HEK293 (cell line): ENCODE measurements around the gene SRRM4.

Experiments
- CTCF ChIA-PET: fragments of 350-600 bp; formaldehyde crosslinking; extraction: SDS; loops from one replicate; lab custom pipeline; 2021; ENCODE audit warnings: antibody characterized with exemption; lab: Yijun Ruan, JAX
- POLR2A ChIA-PET: fragments of 300-600 bp; formaldehyde crosslinking; extraction: SDS; loops from one replicate; lab custom pipeline; 2020; ENCODE audit warnings: antibody characterized with exemption, inconsistent platforms; lab: Yijun Ruan, JAX
- H3K27ac ChIP-seq: fragments of 200-500 bp; sonication (Bioruptor generic); 2 replicates; pipeline ENCODE4 v1.5.1; 2014; ENCODE audit warnings: low read depth, low read length, control low read depth, inconsistent platforms; ENCODE audit errors: extremely low read depth
- H3K36me3 ChIP-seq, 2 experiments: fragments of 200-500 bp in 1 of 2; sonication (Bioruptor generic) in 1 of 2; 1 replicate in 1 of 2; 2 replicates in 1 of 2; pipeline ENCODE4 v1.5.1; 2014 to 2017; ENCODE audit warnings: inconsistent platforms in 2 of 2, low read length in 2 of 2; ENCODE audit not compliant: control insufficient read depth in 2 of 2, insufficient read depth in 1 of 2
- H3K4me1 ChIP-seq: fragments of 200-500 bp; sonication (Bioruptor generic); 2 replicates; pipeline ENCODE4 v1.5.1; 2014; ENCODE audit warnings: mild to moderate bottlenecking, low read length, inconsistent platforms; ENCODE audit not compliant: control insufficient read depth, insufficient read depth
- H3K4me3 ChIP-seq: 2 replicates; pipeline ENCODE4 v1.5.1; 2011; ENCODE audit warnings: low read depth, mild to moderate bottlenecking, control low read depth, low read length, moderate library complexity
- H3K9me3 ChIP-seq: fragments of 200-500 bp; sonication (Bioruptor generic); 2 replicates; pipeline ENCODE4 v1.5.1; 2014; ENCODE audit warnings: low read depth, low read length, inconsistent platforms; ENCODE audit not compliant: control insufficient read depth, insufficient read depth
- EGR2 ChIP-seq: fragments of 450-650 bp; formaldehyde crosslinking; IDR thresholded peaks from 2 replicates; pipeline ENCODE4 v1.5.1; 2016; ENCODE audit warnings: low read depth, missing biosample characterization, missing genetic modification characterization
- ZBTB1 ChIP-seq: fragments of 450-650 bp; formaldehyde crosslinking; IDR thresholded peaks from 2 replicates; pipeline ENCODE4 v1.5.1; 2016; ENCODE audit warnings: missing biosample characterization, missing genetic modification characterization
- ZBTB20 ChIP-seq: fragments of 450-650 bp; formaldehyde crosslinking; IDR thresholded peaks from 2 replicates; pipeline ENCODE4 v1.5.1; 2016; ENCODE audit warnings: missing biosample characterization, missing genetic modification characterization
- ZBTB6 ChIP-seq: fragments of 450-650 bp; formaldehyde crosslinking; IDR thresholded peaks from 2 replicates; pipeline ENCODE4 v1.5.1; 2017; ENCODE audit warnings: missing biosample characterization, missing genetic modification characterization
- ZFP3 ChIP-seq: fragments of 450-650 bp; formaldehyde crosslinking; IDR thresholded peaks from 2 replicates; pipeline ENCODE4 v1.5.1; 2016; ENCODE audit warnings: low read depth, missing biosample characterization, missing genetic modification characterization
- ZNF157 ChIP-seq: fragments of 450-650 bp; formaldehyde crosslinking; IDR thresholded peaks from 2 replicates; pipeline ENCODE4 v1.5.1; 2016; ENCODE audit warnings: missing biosample characterization, missing genetic modification characterization
- ZNF311 ChIP-seq: fragments of 450-650 bp; formaldehyde crosslinking; IDR thresholded peaks from 2 replicates; pipeline ENCODE4 v1.5.1; 2017; ENCODE audit warnings: missing biosample characterization, missing genetic modification characterization, borderline replicate concordance
- ZNF426 ChIP-seq: fragments of 450-650 bp; formaldehyde crosslinking; IDR thresholded peaks from 2 replicates; pipeline ENCODE4 v1.5.1; 2017; ENCODE audit warnings: missing biosample characterization, missing genetic modification characterization, mild to moderate bottlenecking, inconsistent platforms, moderate library complexity
- ZNF521 ChIP-seq: fragments of 450-650 bp; formaldehyde crosslinking; IDR thresholded peaks from 2 replicates; pipeline ENCODE4 v1.5.1; 2017; ENCODE audit warnings: missing biosample characterization, mild to moderate bottlenecking, missing genetic modification characterization
- ZNF560 ChIP-seq: fragments of 450-650 bp; formaldehyde crosslinking; IDR thresholded peaks from 2 replicates; pipeline ENCODE4 v1.5.1; 2017; ENCODE audit warnings: missing biosample characterization, missing genetic modification characterization, borderline replicate concordance
- ZNF610 ChIP-seq: fragments of 450-650 bp; formaldehyde crosslinking; IDR thresholded peaks from 2 replicates; pipeline ENCODE4 v1.5.1; 2016; ENCODE audit warnings: missing biosample characterization, missing genetic modification characterization, borderline replicate concordance
- ZNF658 ChIP-seq: fragments of 450-650 bp; formaldehyde crosslinking; IDR thresholded peaks from 2 replicates; pipeline ENCODE4; 2016; ENCODE audit warnings: missing biosample characterization, missing genetic modification characterization
- ZXDB ChIP-seq: fragments of 450-650 bp; formaldehyde crosslinking; IDR thresholded peaks from 2 replicates; pipeline ENCODE4 v1.5.1; 2016; ENCODE audit warnings: missing biosample characterization, missing genetic modification characterization
- TF ChIP-seq, protein P1 (sequence below): fragments of 450-650 bp; formaldehyde crosslinking; IDR thresholded peaks from 2 replicates; pipeline ENCODE4 v1.5.1; 2016; ENCODE audit warnings: missing biosample characterization, missing genetic modification characterization, borderline replicate concordance
- TF ChIP-seq, protein P2 (sequence below): fragments of 450-650 bp; formaldehyde crosslinking; IDR thresholded peaks from 2 replicates; pipeline ENCODE4 v1.5.1; 2016; ENCODE audit warnings: missing biosample characterization, missing genetic modification characterization
- TF ChIP-seq, protein P3 (sequence below): fragments of 450-650 bp; formaldehyde crosslinking; IDR thresholded peaks from 2 replicates; pipeline ENCODE4 v1.5.1; 2016; ENCODE audit warnings: missing biosample characterization, missing genetic modification characterization, borderline replicate concordance

The SRRM4 gene

DNA sequence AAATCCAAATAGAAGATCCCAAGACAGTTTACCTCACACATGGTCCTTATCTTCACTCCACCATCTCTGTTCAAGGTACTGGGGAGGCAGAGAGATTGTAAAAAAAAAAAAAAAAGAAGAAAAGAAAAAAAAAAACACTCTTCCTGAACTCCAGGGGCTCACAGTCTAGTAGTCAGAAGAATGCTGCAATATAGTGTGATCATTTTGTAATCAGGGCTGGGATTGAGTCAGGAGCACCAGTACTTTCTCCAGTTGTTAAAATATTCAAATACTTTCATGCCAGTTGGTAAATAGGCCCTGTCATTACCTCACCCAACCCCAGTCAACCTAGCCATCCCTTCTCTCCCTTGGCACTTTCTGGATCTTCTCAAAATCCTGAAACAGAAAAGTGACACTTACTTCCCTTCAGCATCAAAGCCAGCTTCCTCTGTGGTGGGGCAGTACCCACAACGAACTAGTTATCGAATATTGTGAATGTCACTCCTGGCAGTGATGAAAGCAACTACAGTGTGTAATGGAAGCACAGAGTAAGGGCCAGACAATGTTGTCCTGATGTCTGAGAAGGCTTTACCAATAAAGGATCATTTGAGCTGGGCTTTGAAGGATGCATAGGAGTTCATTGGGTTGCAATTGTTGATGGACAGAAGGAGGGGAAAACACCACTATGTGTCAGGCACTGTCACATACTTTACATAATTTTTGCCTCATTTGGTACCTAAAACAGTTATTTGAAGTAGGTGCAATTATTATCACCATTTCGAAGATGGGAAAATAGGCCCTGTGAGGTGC, 153.1 kb downstream of the SRRM4 start:
- no peaks in the 10 kb centered on the region for H3K4me1 ChIP-seq
- H3K36me3 ChIP-seq = no peaks in the 10 kb centered on the region
- no peak overlapping the region for H3K27ac ChIP-seq
- ChIA-PET POLR2A (no interaction called here), CTCF (interaction anchor here (0.6 to 1.1 kb wide), 2 partner anchors 311 to 503 kb away, joined by 3 to 4 read pairs; no protein-coding TSS in a partner anchor)
- no peak overlapping the region for H3K4me3 ChIP-seq
- H3K9me3 ChIP-seq = no peaks in the 10 kb centered on the region
- TF ChIP-seq ZNF426 = no peak
- TF ChIP-seq ZFP3 = peak; percentile 70

- H3K9me3 ChIP-seq = no peaks in the 10 kb centered on the region
- no peak overlapping the region for H3K4me3 ChIP-seq
- H3K4me1 ChIP-seq = no peaks in the 10 kb centered on the region
- TF ChIP-seq EGR2 (tag by site-specific recombination) (no peak), ZNF426 (no peak), ZBTB20 (tag by site-specific recombination) (no peak)
- TF ChIP-seq, protein P1, sequence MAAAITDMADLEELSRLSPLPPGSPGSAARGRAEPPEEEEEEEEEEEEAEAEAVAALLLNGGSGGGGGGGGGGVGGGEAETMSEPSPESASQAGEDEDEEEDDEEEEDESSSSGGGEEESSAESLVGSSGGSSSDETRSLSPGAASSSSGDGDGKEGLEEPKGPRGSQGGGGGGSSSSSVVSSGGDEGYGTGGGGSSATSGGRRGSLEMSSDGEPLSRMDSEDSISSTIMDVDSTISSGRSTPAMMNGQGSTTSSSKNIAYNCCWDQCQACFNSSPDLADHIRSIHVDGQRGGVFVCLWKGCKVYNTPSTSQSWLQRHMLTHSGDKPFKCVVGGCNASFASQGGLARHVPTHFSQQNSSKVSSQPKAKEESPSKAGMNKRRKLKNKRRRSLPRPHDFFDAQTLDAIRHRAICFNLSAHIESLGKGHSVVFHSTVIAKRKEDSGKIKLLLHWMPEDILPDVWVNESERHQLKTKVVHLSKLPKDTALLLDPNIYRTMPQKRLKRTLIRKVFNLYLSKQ (tag by site-specific recombination) = no peak
- no peaks in the 10 kb centered on the region for H3K36me3 ChIP-seq
- no peak overlapping the region for H3K27ac ChIP-seq
- POLR2A ChIA-PET = no interaction called here
- CTCF ChIA-PET = interaction anchor here (0.7 kb wide), 1 partner anchor 48 kb away, joined by 3 read pairs; no protein-coding TSS in a partner anchor
Observed at GRCh38 chr12:119136811-119137410, 155.6 kb downstream of the SRRM4 start.

GRCh38 chr12:119139448-119139847, 158.1 kb downstream of the SRRM4 start:
- no peaks in the 10 kb centered on the region for H3K36me3 ChIP-seq
- ChIA-PET POLR2A (no interaction called here), CTCF (interaction anchor here (0.5 kb wide), 1 partner anchor 385 kb away, joined by 4 read pairs; no protein-coding TSS in a partner anchor)
- H3K9me3 ChIP-seq = no peaks in the 10 kb centered on the region
- H3K4me3 ChIP-seq = no peak overlapping the region
- no peak for TF ChIP-seq ZXDB
- TF ChIP-seq, protein P2, sequence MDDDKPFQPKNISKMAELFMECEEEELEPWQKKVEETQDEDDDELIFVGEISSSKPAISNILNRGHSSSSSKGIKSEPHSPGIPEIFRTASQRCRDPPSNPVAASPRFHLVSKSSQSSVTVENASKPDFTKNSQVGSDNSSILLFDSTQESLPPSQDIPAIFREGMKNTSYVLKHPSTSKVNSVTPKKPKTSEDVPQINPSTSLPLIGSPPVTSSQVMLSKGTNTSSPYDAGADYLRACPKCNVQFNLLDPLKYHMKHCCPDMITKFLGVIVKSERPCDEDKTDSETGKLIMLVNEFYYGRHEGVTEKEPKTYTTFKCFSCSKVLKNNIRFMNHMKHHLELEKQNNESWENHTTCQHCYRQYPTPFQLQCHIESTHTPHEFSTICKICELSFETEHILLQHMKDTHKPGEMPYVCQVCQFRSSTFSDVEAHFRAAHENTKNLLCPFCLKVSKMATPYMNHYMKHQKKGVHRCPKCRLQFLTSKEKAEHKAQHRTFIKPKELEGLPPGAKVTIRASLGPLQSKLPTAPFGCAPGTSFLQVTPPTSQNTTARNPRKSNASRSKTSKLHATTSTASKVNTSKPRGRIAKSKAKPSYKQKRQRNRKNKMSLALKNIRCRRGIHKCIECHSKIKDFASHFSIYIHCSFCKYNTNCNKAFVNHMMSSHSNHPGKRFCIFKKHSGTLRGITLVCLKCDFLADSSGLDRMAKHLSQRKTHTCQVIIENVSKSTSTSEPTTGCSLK (tag by site-specific recombination) = no peak
- TF ChIP-seq, protein P3, sequence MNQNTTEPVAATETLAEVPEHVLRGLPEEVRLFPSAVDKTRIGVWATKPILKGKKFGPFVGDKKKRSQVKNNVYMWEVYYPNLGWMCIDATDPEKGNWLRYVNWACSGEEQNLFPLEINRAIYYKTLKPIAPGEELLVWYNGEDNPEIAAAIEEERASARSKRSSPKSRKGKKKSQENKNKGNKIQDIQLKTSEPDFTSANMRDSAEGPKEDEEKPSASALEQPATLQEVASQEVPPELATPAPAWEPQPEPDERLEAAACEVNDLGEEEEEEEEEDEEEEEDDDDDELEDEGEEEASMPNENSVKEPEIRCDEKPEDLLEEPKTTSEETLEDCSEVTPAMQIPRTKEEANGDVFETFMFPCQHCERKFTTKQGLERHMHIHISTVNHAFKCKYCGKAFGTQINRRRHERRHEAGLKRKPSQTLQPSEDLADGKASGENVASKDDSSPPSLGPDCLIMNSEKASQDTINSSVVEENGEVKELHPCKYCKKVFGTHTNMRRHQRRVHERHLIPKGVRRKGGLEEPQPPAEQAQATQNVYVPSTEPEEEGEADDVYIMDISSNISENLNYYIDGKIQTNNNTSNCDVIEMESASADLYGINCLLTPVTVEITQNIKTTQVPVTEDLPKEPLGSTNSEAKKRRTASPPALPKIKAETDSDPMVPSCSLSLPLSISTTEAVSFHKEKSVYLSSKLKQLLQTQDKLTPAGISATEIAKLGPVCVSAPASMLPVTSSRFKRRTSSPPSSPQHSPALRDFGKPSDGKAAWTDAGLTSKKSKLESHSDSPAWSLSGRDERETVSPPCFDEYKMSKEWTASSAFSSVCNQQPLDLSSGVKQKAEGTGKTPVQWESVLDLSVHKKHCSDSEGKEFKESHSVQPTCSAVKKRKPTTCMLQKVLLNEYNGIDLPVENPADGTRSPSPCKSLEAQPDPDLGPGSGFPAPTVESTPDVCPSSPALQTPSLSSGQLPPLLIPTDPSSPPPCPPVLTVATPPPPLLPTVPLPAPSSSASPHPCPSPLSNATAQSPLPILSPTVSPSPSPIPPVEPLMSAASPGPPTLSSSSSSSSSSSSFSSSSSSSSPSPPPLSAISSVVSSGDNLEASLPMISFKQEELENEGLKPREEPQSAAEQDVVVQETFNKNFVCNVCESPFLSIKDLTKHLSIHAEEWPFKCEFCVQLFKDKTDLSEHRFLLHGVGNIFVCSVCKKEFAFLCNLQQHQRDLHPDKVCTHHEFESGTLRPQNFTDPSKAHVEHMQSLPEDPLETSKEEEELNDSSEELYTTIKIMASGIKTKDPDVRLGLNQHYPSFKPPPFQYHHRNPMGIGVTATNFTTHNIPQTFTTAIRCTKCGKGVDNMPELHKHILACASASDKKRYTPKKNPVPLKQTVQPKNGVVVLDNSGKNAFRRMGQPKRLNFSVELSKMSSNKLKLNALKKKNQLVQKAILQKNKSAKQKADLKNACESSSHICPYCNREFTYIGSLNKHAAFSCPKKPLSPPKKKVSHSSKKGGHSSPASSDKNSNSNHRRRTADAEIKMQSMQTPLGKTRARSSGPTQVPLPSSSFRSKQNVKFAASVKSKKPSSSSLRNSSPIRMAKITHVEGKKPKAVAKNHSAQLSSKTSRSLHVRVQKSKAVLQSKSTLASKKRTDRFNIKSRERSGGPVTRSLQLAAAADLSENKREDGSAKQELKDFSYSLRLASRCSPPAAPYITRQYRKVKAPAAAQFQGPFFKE = no peak
- no peak for TF ChIP-seq ZNF560 (tag by site-specific recombination)
- TF ChIP-seq ZBTB6 (tag by site-specific recombination) = no peak
- no peak for TF ChIP-seq ZNF157
- TF ChIP-seq ZNF658 (tag by site-specific recombination) = no peak
- TF ChIP-seq ZBTB1 = no peak
- no peak for TF ChIP-seq ZNF521 (tag by site-specific recombination)
- TF ChIP-seq ZNF311 (tag by site-specific recombination) = no peak
- no peak for TF ChIP-seq ZNF610 (tag by site-specific recombination)
- H3K4me1 ChIP-seq = no peaks in the 10 kb centered on the region
- H3K27ac ChIP-seq = no peak overlapping the region
